Endothelial cell of umbilical vein (primary cell): Measurements from ENCODE around the gene ADGRG3. TPM values are rescaled to one million over a fixed set of nuclear protein-coding genes. Genes with fewer than 3 reads are reported as not detected.

Experiments used
- BruUV-seq: library from RNA; stranded (reverse); fragments of 400-500 nt; replicated peaks from 2 replicates; lab custom pipeline; 2021; lab: Mats Ljungman, UMichigan
- CTCF ChIA-PET: fragments of 300-600, 350-600 bp; sonication (Branson Sonifier 250); formaldehyde crosslinking; loops from one replicate; lab custom pipeline; 2021; ENCODE audit warnings: antibody characterized with exemption, inconsistent platforms; lab: Charles Lee
- POLR2A ChIA-PET: fragments of 300-600, 350-600 bp; sonication (Branson Sonifier 250); formaldehyde crosslinking; loops from one replicate; lab custom pipeline; 2021; ENCODE audit warnings: antibody characterized with exemption, inconsistent platforms; lab: Charles Lee
- DNase-seq: peaks from one replicate; pipeline ENCODE4 v3.0.0-alpha.2; 2011; ENCODE audit warnings: low read depth, low spot score
- FAIRE-seq: peaks from 2 replicates; lab custom pipeline; 2011; peaks lifted over from hg19 to GRCh38; lab: Jason Lieb, UNC
- H2AFZ ChIP-seq: 2 replicates; pipeline ENCODE4 v1.6.0; 2012; ENCODE audit warnings: low read depth, low read length, control low read depth, inconsistent platforms
- H3K27ac ChIP-seq: 2 replicates; pipeline ENCODE4 v1.5.1; 2011; ENCODE audit warnings: low read depth, mild to moderate bottlenecking, control low read depth, low read length, moderate library complexity; ENCODE audit not compliant: insufficient read depth
- H3K27me3 ChIP-seq, 2 experiments: 2 replicates each; pipeline versions ENCODE4 v1.6.0 to v1.6.1; 2011; ENCODE audit warnings: low read length in 2 of 2, mixed read lengths in 1 of 2; ENCODE audit not compliant: control insufficient read depth in 2 of 2, insufficient read depth in 2 of 2
- H3K36me3 ChIP-seq, 2 experiments: 2 replicates in 1 of 2; 3 replicates in 1 of 2; pipeline ENCODE4 v1.5.1; 2011; ENCODE audit warnings: low read length in 2 of 2, mild to moderate bottlenecking in 1 of 2, moderate library complexity in 1 of 2; ENCODE audit not compliant: control insufficient read depth in 2 of 2, insufficient read depth in 2 of 2; ENCODE audit errors: extremely low read depth in 1 of 2
- H3K4me1 ChIP-seq: 3 replicates; pipeline ENCODE4 v1.5.1; 2011; ENCODE audit warnings: mild to moderate bottlenecking, low read length; ENCODE audit not compliant: control insufficient read depth, insufficient read depth; ENCODE audit errors: extremely low read depth
- H3K4me2 ChIP-seq: 2 replicates; pipeline ENCODE4 v1.6.1; 2011; ENCODE audit warnings: low read length, control low read depth, mixed read lengths; ENCODE audit not compliant: insufficient read depth
- H3K4me3 ChIP-seq, 3 experiments: fragments of 200-600 bp in 1 of 3; sonication (generic), shearing (Covaris generic) in 1 of 3; replicated peaks in 1 of 3; 2 replicates each; pipeline ENCODE4 v1.5.1; 2011 to 2016; ENCODE audit warnings: control low read depth in 3 of 3, low read length in 3 of 3, mild to moderate bottlenecking in 2 of 3, inconsistent platforms in 1 of 3, low read depth in 1 of 3, moderate library complexity in 1 of 3; ENCODE audit not compliant: insufficient read depth in 1 of 3
- H3K79me2 ChIP-seq: 2 replicates; pipeline ENCODE4 v1.6.0; 2012; ENCODE audit warnings: low read length, inconsistent platforms; ENCODE audit not compliant: control insufficient read depth, insufficient read depth
- H3K9ac ChIP-seq: replicated peaks from 2 replicates; pipeline ENCODE3; 2011; ENCODE audit warnings: low read length, control low read depth; ENCODE audit not compliant: insufficient read depth; ENCODE audit errors: extremely low read depth
- H3K9me1 ChIP-seq: replicated peaks from 3 replicates; pipeline ENCODE4 v1.6.0; 2011; ENCODE audit warnings: mild to moderate bottlenecking, low read length; ENCODE audit not compliant: control insufficient read depth, insufficient read depth; ENCODE audit errors: extremely low read depth
- H3K9me3 ChIP-seq: replicated peaks from 2 replicates; pipeline ENCODE4 v1.5.1; 2012; ENCODE audit warnings: low read length, inconsistent platforms; ENCODE audit not compliant: control insufficient read depth, insufficient read depth
- H4K20me1 ChIP-seq: replicated peaks from 2 replicates; pipeline ENCODE3; 2011; ENCODE audit warnings: mild to moderate bottlenecking, low read length; ENCODE audit not compliant: control insufficient read depth, insufficient read depth; ENCODE audit errors: extremely low read depth
- CTCF ChIP-seq, 2 donors: IDR thresholded peaks; 1 replicate in 1 of 2; 2 replicates in 1 of 2; pipeline ENCODE4 v1.5.1; 2011; ENCODE audit warnings: low read length in 2 of 2, mild to moderate bottlenecking in 2 of 2, moderate library complexity in 2 of 2, control low read depth in 1 of 2, inconsistent platforms in 1 of 2, low read depth in 1 of 2; ENCODE audit not compliant: insufficient read depth in 1 of 2; ENCODE audit errors: extremely low read depth in 1 of 2
- EZH2 ChIP-seq: IDR thresholded peaks from 2 replicates; pipeline ENCODE4 v1.6.1; 2012; ENCODE audit warnings: borderline replicate concordance, low read depth, mild to moderate bottlenecking, moderate library complexity, low read length, inconsistent platforms; ENCODE audit not compliant: severe bottlenecking
- FOS ChIP-seq: IDR thresholded peaks from 2 replicates; pipeline ENCODE4 v1.6.1; 2011; ENCODE audit warnings: mild to moderate bottlenecking, low read length, moderate library complexity, borderline replicate concordance; ENCODE audit not compliant: insufficient read depth
- GATA2 ChIP-seq: IDR thresholded peaks from 2 replicates; pipeline ENCODE4 v1.7.0; 2011; ENCODE audit warnings: low read depth, mild to moderate bottlenecking, moderate library complexity, mixed read lengths, low read length; ENCODE audit not compliant: insufficient read length, insufficient read depth
- JUN ChIP-seq: IDR thresholded peaks from 2 replicates; pipeline ENCODE4 v1.6.1; 2011; ENCODE audit warnings: borderline replicate concordance, low read depth; ENCODE audit not compliant: insufficient read length, insufficient read depth
- MYC ChIP-seq: IDR thresholded peaks from one replicate; pipeline ENCODE4 v1.6.1; 2011; ENCODE audit warnings: mild to moderate bottlenecking, low read depth, low read length
- POLR2A ChIP-seq: IDR thresholded peaks from 2 replicates; pipeline ENCODE4 v1.6.1; 2012; ENCODE audit warnings: low read depth, mild to moderate bottlenecking, control low read depth, low read length
- POLR2AphosphoS5 ChIP-seq: IDR thresholded peaks from 2 replicates; pipeline ENCODE4 v1.6.1; 2012; ENCODE audit warnings: low read depth, mild to moderate bottlenecking, control low read depth, low read length, moderate library complexity; ENCODE audit not compliant: insufficient read depth
- dilution Hi-C: fragments of 300-500 bp; cut with MboI; formaldehyde crosslinking; loops from one replicate; pipeline ENCODE4 v1.15.0; 2019; ENCODE audit warnings: low sequenced_read_pairs; ENCODE audit not compliant: extremely low pct_ligation_motif_present
- intact Hi-C: fragments of 100-400 bp; cut with micrococcal nuclease; formaldehyde crosslinking; loops from one replicate; pipeline ENCODE4 v1.10.0; 2022
- polyA plus RNA-seq, 4 experiments: library from polyadenylated mRNA; depleted of rRNA in 3 of 4; stranded (reverse) in 3 of 4; unstranded in 1 of 4; fragments of >200 nt; gene quantifications; 2 replicates each; pipeline versions ENCODE4 v1.2.1 to v1.2.3, GENCODE V29; 2011 to 2012; ENCODE audit warnings: missing spikeins in 1 of 4
- total RNA-seq: library from RNA; stranded (reverse); gene quantifications from 2 replicates; pipeline ENCODE4 v1.2.3, GENCODE V29; 2021
- TF ChIP-seq, protein P1 (sequence below): IDR thresholded peaks from 2 replicates; pipeline ENCODE4 v1.6.1; 2011; ENCODE audit not compliant: insufficient read depth, insufficient read length

Gene ADGRG3
- total and polyA plus RNA-seq, 2 donors (not counting 3 experiments of a cell fraction or from before 2014, with no cell fraction given), result not detected

DNA sequence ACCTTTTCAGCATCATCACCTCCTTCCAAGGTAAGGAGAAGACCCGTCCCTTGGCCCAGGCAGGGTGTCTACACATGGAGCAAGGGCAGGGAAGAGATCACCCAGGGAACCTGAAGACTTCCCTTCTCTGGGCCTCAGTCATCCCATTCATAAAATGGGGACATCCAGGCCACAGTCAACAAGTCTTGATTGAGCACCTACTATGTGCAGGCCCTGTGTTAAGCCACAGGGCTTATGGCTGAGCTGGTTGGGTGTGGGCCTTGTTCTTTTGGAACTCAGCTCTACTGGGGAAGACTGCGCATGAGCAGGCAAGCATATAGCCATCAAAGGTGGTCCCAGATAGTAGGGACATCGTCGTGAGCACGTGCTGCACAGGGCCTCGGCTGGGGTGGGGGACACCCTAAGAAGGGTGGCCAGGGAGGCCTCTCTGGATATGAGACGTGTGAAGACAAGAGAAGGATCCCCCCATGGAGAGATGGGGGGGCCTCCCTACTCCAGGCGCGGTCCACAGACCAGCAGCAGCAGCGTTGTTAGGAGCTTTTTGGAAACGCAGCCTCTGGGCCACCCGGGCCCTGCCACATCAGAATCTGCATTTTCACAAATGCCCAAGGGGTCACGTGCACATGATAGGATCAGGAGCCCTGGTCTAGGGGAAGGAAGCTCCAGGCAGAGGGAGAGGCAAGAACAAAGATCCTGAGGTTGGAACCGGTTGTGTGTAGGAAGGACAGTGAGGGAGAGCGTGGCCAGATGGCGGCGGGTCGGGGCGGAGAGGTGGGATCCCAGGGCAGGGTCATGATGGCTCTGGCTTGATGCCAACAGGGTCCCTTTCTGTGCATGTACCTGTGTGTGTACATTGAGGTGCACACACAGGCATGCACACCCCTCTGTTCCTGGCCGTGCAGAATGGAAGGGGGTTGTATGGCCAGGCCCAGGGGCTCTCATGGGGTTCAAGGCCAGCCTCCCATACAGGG, 5.9 kb upstream of the ADGRG3 start:
- FAIRE-seq (no peak), DNase-seq (no peak)
- Histone ChIP-seq H3K27me3 (no peaks in the 10 kb centered on the region), H3K9me3 (no peaks in the 10 kb centered on the region), H3K9ac (no peak overlapping the region), H3K4me3 (no peak overlapping the region), H2AFZ (no peak overlapping the region), H4K20me1 (no peaks in the 10 kb centered on the region), H3K4me1 (no peaks in the 10 kb centered on the region), H3K9me1 (no peaks in the 10 kb centered on the region), H3K27ac (no peak overlapping the region), H3K36me3 (peaks cover 2 to 3% of the 10 kb centered on the region in 2 experiments), H3K79me2 (no peaks in the 10 kb centered on the region), H3K4me2 (no peak overlapping the region)
- POLR2A ChIA-PET, result no interaction called here
- CTCF ChIA-PET, result interaction anchor here (1.0 to 1.5 kb wide), 2 partner anchors 19 to 201 kb away, joined by 3 read pairs; no protein-coding TSS in a partner anchor
- no peak for TF ChIP-seq POLR2AphosphoS5
- dilution Hi-C loops, result no loop called here
- intact Hi-C loops, result no loop called here
- BruUV-seq, result no TSS peak

- Histone ChIP-seq H3K4me1 (no peaks in the 10 kb centered on the region), H3K4me2 (no peak overlapping the region), H3K4me3 (no peak overlapping the region), H3K27me3 (no peaks in the 10 kb centered on the region), H3K36me3 (peaks cover 2 to 3% of the 10 kb centered on the region in 2 experiments), H3K9me3 (no peaks in the 10 kb centered on the region), H3K27ac (no peak overlapping the region), H3K9me1 (no peaks in the 10 kb centered on the region), H3K9ac (no peak overlapping the region), H4K20me1 (no peaks in the 10 kb centered on the region), H2AFZ (no peak overlapping the region), H3K79me2 (no peaks in the 10 kb centered on the region)
- ChIA-PET CTCF (no interaction called here), POLR2A (no interaction called here)
- no TSS peak for BruUV-seq
- dilution Hi-C loops, result no loop called here
- TF ChIP-seq, protein P1, sequence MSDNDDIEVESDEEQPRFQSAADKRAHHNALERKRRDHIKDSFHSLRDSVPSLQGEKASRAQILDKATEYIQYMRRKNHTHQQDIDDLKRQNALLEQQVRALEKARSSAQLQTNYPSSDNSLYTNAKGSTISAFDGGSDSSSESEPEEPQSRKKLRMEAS, result no peak
- TF ChIP-seq GATA2, result no peak
- no peak for TF ChIP-seq JUN
- TF ChIP-seq FOS, result no peak
- no peak for TF ChIP-seq MYC
- TF ChIP-seq POLR2A, result no peak
- no peak for TF ChIP-seq EZH2
- no peak for TF ChIP-seq CTCF (IDR thresholded peaks at IDR 0.05; ENCODE audit: extremely low read depth in 1 of 2, insufficient read depth in 1 of 2, low read depth in 1 of 2, low read length in 2 of 2)
- TF ChIP-seq POLR2AphosphoS5, result no peak
- intact Hi-C loops, result no loop called here
- no peak for FAIRE-seq
- DNase-seq, result no peak
Observed at GRCh38 chr16:57663436-57663835, 4.7 kb upstream of the ADGRG3 start.
